Panc1 (cell line): ENCODE measurements around the gene NANOS2. TPM values are rescaled to one million over a fixed set of nuclear protein-coding genes. Genes with fewer than 3 reads are reported as not detected.

Experiments
- ATAC-seq: fragments of 200-7000 bp; cut with Tn5 transposase; 2 replicates; pipeline ENCODE4 v1.9.1; 2020; ENCODE audit warnings: mild to moderate bottlenecking, moderate library complexity
- BruUV-seq: library from RNA; stranded (reverse); fragments of 400-500 nt; replicated peaks from 2 replicates; lab custom pipeline; 2021; lab: Mats Ljungman, UMichigan
- CTCF ChIA-PET: fragments of 300-600 bp; sonication (Branson Sonifier 250); formaldehyde crosslinking; loops from one replicate; lab custom pipeline; 2022; ENCODE audit warnings: antibody characterized with exemption; lab: Charles Lee
- POLR2A ChIA-PET: fragments of 300-600 bp; sonication (Branson Sonifier 250); formaldehyde crosslinking; loops from one replicate; lab custom pipeline; 2022; ENCODE audit warnings: antibody characterized with exemption; lab: Charles Lee
- DNase-seq: peaks from one replicate; pipeline ENCODE4 v3.0.0-alpha.2; 2010; ENCODE audit warnings: low read depth, low spot score
- H3K27ac ChIP-seq: 2 replicates; pipeline ENCODE4 v1.5.1; 2011; ENCODE audit warnings: mild to moderate bottlenecking, low read length, inconsistent platforms
- H3K27me3 ChIP-seq: fragments of 200-500 bp; sonication (Bioruptor generic); 2 replicates; pipeline ENCODE4 v1.6.0; 2014; ENCODE audit warnings: low read length, inconsistent platforms; ENCODE audit not compliant: control insufficient read depth, insufficient read depth
- H3K36me3 ChIP-seq: fragments of 200-500 bp; sonication (Bioruptor generic); 2 replicates; pipeline ENCODE4 v1.5.1; 2014; ENCODE audit warnings: inconsistent platforms, mild to moderate bottlenecking, low read length, moderate library complexity; ENCODE audit not compliant: control insufficient read depth, insufficient read depth
- H3K4me1 ChIP-seq: 2 replicates; pipeline ENCODE4 v1.5.1; 2011; ENCODE audit warnings: inconsistent platforms, mild to moderate bottlenecking, low read length, moderate library complexity; ENCODE audit not compliant: control insufficient read depth, insufficient read depth
- H3K4me3 ChIP-seq, 2 experiments: 2 replicates each; pipeline ENCODE4 v1.5.1; 2011 to 2012; ENCODE audit warnings: low read depth in 2 of 2, low read length in 2 of 2, mild to moderate bottlenecking in 2 of 2, inconsistent platforms in 1 of 2, moderate library complexity in 1 of 2
- H3K9me3 ChIP-seq: fragments of 200-500 bp; sonication (Bioruptor generic); 2 replicates; pipeline ENCODE4 v1.5.1; 2014; ENCODE audit warnings: low read depth, mild to moderate bottlenecking, inconsistent platforms, low read length, moderate library complexity; ENCODE audit not compliant: control insufficient read depth, insufficient read depth
- CTCF ChIP-seq: fragments of 450-650 bp; IDR thresholded peaks from 2 replicates; pipeline ENCODE4 v1.5.1; 2017; ENCODE audit warnings: mild to moderate bottlenecking
- POLR2AphosphoS5 ChIP-seq: IDR thresholded peaks from 2 replicates; pipeline ENCODE4 v1.6.1; 2012; ENCODE audit warnings: mild to moderate bottlenecking, low read depth, low read length, moderate library complexity
- REST ChIP-seq, 2 experiments: IDR thresholded peaks; 2 replicates each; pipeline ENCODE4 v1.6.1; 2011 to 2012; ENCODE audit warnings: low read depth in 2 of 2, control low read depth in 1 of 2, low read length in 1 of 2, mild to moderate bottlenecking in 1 of 2, moderate library complexity in 1 of 2; ENCODE audit not compliant: insufficient read depth in 1 of 2
- SIN3A ChIP-seq: IDR thresholded peaks from 2 replicates; pipeline ENCODE4 v1.6.1; 2012; ENCODE audit warnings: low read depth, mild to moderate bottlenecking, low read length, moderate library complexity, borderline replicate concordance; ENCODE audit not compliant: insufficient read depth
- TCF7L2 ChIP-seq: IDR thresholded peaks from 2 replicates; pipeline ENCODE4 v1.6.1; 2011; ENCODE audit warnings: mild to moderate bottlenecking, low read depth, low read length, inconsistent platforms
- in situ Hi-C: cut with HindIII; loops from 2 replicates; pipeline ENCODE4 v1.10.0; 2016; ENCODE audit warnings: low sequenced_read_pairs, low pct_unique_long_range_greater_than_20kb
- intact Hi-C: fragments of 100-400 bp; cut with micrococcal nuclease; formaldehyde crosslinking; loops from one replicate; pipeline ENCODE4 v1.10.0; 2022; ENCODE audit not compliant: unreplicated experiment
- total RNA-seq: library from RNA; stranded (reverse); gene quantifications from one replicate; pipeline ENCODE4 v1.2.1, GENCODE V29; 2021; ENCODE audit not compliant: unreplicated experiment

Gene NANOS2
- total RNA-seq, 1 experiment from 2014 or later: not detected

- no peak overlapping the region for H3K27ac ChIP-seq
- TF ChIP-seq TCF7L2: no peak
- TF ChIP-seq REST (IDR thresholded peaks at IDR 0.05; ENCODE audit: insufficient read depth in 1 of 2, low read depth in 2 of 2, low read length in 1 of 2): no peak
- no peak for TF ChIP-seq POLR2AphosphoS5
- TF ChIP-seq SIN3A: no peak
- TF ChIP-seq CTCF: no peak
- BruUV-seq: no TSS peak
- no peaks in the 10 kb centered on the region for H3K9me3 ChIP-seq
- peaks cover 4% of the 10 kb centered on the region; the same call in 1 of the 2 replicates for H3K4me1 ChIP-seq
- ChIA-PET CTCF (no interaction called here), POLR2A (interaction anchor here (0.7 kb wide), 1 partner anchor 24 kb away, joined by 3 read pairs; no protein-coding TSS in a partner anchor)
- H3K4me3 ChIP-seq: no peak overlapping the region
- intact Hi-C loops: no loop called here
- DNase-seq (no peak), ATAC-seq (no peak)
- in situ Hi-C loops: no loop called here
- H3K27me3 ChIP-seq: no peaks in the 10 kb centered on the region; the same call in 1 of the 2 replicates
- no peaks in the 10 kb centered on the region; the same call in 1 of the 2 replicates for H3K36me3 ChIP-seq
Observed at GRCh38 chr19:45865269-45865948, 49.2 kb downstream of the NANOS2 start.

- intact Hi-C loops: no loop called here
- H3K36me3 ChIP-seq: no peaks in the 10 kb centered on the region; the same call in 1 of the 2 replicates
- no peak for DNase-seq
- peak overlapping the region; percentile 24 to 95; a peak in 2 of 4 replicates for H3K4me3 ChIP-seq
- in situ Hi-C loops: no loop called here
- no peaks in the 10 kb centered on the region; the same call in 1 of the 2 replicates for H3K27me3 ChIP-seq
- CTCF ChIA-PET: interaction anchor here (0.6 kb wide), 1 partner anchor 95 kb away, joined by 7 read pairs; no protein-coding TSS in a partner anchor
- no peaks in the 10 kb centered on the region for H3K9me3 ChIP-seq
- ATAC-seq: no peak
- peaks cover 4% of the 10 kb centered on the region; the same call in 1 of the 2 replicates for H3K4me1 ChIP-seq
- no peak overlapping the region for H3K27ac ChIP-seq
- BruUV-seq: no TSS peak
- POLR2A ChIA-PET: no interaction called here
- TF ChIP-seq CTCF (no peak), SIN3A (no peak), REST (IDR thresholded peaks at IDR 0.05; ENCODE audit: insufficient read depth in 1 of 2, low read depth in 2 of 2, low read length in 1 of 2) (no peak), POLR2AphosphoS5 (no peak), TCF7L2 (no peak)
Observed at GRCh38 chr19:45864629-45865082, 49.9 kb downstream of the NANOS2 start.
